Fibroblast of villous mesenchyme (primary cell): ENCODE data around the gene USP7. TPM values are rescaled to one million over a fixed set of nuclear protein-coding genes. Genes with fewer than 3 reads are reported as not detected.
"Not testable (repeated sequence)": the region's sequence is repeated elsewhere in the genome, so short reads cannot be mapped to it uniquely, and the experiment has no call there.

Experiments
- DNase-seq: peaks from one replicate; pipeline ENCODE4 v3.0.0-alpha.2; 2010; ENCODE audit warnings: low read depth
- H3K4me3 ChIP-seq: 2 replicates; pipeline ENCODE4 v1.5.1; 2011; ENCODE audit warnings: low read depth, mild to moderate bottlenecking, low read length
- CTCF ChIP-seq: IDR thresholded peaks from 2 replicates; pipeline ENCODE4 v1.5.1; 2012; ENCODE audit warnings: low read depth, mild to moderate bottlenecking, low read length; ENCODE audit not compliant: insufficient read depth
- total RNA-seq: library from RNA; depleted of rRNA; stranded (reverse); fragments of >200 nt; gene quantifications from 2 replicates; pipeline ENCODE4 v1.2.3, GENCODE V29; 2012

The USP7 gene
- total RNA-seq, 1 donor, result 54.4 TPM

GRCh38 chr16:8848231-8848938 is 115.3 kb downstream of the USP7 start:
- no peak overlapping the region for H3K4me3 ChIP-seq
- no peak for DNase-seq
- no peak for TF ChIP-seq CTCF

DNA sequence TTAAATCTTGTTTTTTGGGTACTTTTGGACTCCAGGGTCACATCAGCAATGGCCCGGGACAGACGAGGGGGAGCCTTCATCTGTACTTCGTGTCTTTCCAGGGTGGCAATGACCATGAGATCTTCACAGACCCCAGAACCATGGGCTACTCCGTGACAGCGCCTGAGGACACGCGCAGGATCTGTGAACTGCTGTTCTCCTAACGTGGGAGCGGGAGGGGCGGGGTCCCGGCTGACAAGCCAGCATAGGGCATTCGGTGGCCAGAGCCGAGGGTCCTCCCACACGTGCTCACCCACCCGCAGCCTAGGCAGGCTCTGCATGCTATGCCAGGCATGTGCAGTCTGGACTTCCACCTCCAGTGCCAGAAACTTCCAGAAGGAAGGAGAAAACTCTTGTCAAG is 116.1 kb downstream of the USP7 start:
- DNase-seq, result no peak
- TF ChIP-seq CTCF, result no peak
- H3K4me3 ChIP-seq, result no peak overlapping the region

DNA sequence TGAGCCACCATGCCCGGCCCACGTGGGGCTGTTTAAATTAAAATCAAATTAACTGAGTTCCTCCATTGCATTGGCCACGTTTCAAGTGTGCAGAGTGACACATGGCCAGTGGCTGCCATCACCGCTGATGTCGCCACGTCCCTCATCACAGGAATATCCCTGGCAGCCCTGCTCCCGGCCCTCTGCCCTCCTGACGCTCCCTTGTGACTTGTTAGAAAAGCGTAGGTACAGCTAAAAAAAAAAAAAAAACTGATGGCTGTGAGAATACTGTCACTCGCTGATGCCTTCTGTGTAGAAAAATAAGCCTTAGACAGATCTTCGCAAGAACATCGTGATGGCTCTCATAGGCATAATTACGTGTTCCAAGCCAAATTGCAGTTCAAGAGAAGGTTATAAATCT is 116.6 kb downstream of the USP7 start:
- DNase-seq, result no peak
- TF ChIP-seq CTCF, result no peak
- H3K4me3 ChIP-seq, result no peak overlapping the region

DNA sequence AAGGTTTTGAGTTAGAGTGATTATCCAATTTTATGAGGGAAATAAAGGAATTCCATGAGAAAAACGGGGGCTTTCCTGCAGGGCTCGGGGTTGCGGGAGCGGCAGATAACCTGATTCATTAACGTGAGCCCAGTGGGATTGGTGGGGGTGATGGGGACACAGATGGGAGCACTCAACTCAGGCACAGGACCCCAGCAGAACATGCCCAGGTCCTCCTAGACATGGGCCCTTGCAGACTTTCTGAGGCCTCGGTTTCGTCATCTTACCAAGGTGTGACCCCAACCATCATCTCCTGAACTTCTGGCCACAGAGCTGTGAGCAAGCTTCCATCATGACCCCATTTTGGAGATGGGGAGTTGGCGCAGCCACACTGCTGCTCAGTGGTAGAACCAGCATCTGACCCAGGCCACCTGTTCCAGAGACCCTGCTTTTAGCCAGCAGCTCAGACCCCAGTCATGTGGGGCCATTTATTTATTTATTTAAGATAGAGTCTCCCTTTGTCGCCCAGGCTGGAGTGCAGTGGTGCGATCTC is 117.2 kb downstream of the USP7 start:
- no peak overlapping the region for H3K4me3 ChIP-seq
- no peak for TF ChIP-seq CTCF
- DNase-seq, result no peak

DNA sequence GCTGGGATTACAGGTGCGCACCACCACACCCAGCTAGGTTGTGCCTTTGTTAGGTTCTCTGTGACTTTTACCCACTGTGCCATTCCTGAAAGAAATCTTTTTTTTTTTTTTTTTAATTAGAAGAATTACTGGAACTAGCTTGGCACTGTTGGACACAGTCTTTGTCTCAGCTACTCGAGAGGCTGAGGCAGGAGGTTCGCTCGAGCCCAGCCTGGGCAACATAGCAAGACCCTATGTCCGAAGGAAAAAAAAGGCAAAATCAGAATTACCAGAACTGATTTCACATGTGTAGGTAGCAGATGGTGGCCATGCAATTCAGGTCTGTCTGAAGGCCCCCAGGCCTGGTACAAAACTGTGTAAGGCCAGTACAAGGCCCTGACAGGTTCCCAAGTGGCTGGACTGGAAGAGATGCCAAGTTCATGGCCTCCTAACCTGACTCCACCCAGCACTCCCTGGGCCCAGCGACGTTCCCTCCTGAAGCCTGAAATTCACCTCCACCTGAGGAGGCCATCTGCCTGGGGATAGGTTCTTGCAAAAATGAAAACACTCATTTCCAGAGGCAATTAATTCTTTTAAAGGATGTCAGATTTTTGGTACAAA is 117.9 kb downstream of the USP7 start:
- no peak for TF ChIP-seq CTCF
- no peak overlapping the region for H3K4me3 ChIP-seq

GRCh38 chr16:8843296-8843695 is 120.4 kb downstream of the USP7 start:
- not testable (repeated sequence) for DNase-seq, H3K4me3 ChIP-seq

More for the DNA sequence above, 117.9 kb downstream of the USP7 start:
- no peak for DNase-seq

Other genes with a start within 250 kb of the USP7 start
- 3.2 and 5.2 TPM in 2 replicates for gene TMEM186, start 166.3 kb downstream of the USP7 start, total RNA-seq
- 53.1 and 53.5 TPM in 2 replicates for gene PMM2, start 166.1 kb downstream of the USP7 start, total RNA-seq
- 165 and 189 TPM in 2 replicates for gene CARHSP1, start 94.9 kb downstream of the USP7 start, total RNA-seq
- gene LITAFD, start 81.6 kb downstream of the USP7 start, total RNA-seq, result not detected in 2 replicates
- 86.8 and 87.0 TPM in 2 replicates for gene HAPSTR1, start 127.7 kb upstream of the USP7 start, total RNA-seq